Transverse colon (tissue), 4 donors: ENCODE data around the gene SLC7A1. TPM values are rescaled to one million over a fixed set of nuclear protein-coding genes. Genes with fewer than 3 reads are reported as not detected.
A peak's percentile ranks its signal among the peaks of the same experiment; 100 is the strongest.
"Not testable (repeated sequence)": the region's sequence is repeated elsewhere in the genome, so short reads cannot be mapped to it uniquely, and the experiment has no call there.

ENCODE experiments used
- DNase-seq: peaks from one replicate; pipeline ENCODE4 v3.0.0-alpha.2; 2019
- H3K27ac ChIP-seq, 4 donors: fragments of 200-600 bp; sonication (generic); 2 replicates each; pipeline ENCODE4 v1.5.1; 2016 to 2018; ENCODE audit warnings: inconsistent platforms in 4 of 4
- H3K27me3 ChIP-seq: fragments of 200-600 bp; sonication (generic); 2 replicates; pipeline ENCODE4 v1.5.1; 2017; ENCODE audit warnings: inconsistent platforms
- H3K36me3 ChIP-seq, 4 donors: fragments of 200-600 bp; sonication (generic); 2 replicates each; pipeline ENCODE4 v1.5.1; 2017 to 2019; ENCODE audit warnings: inconsistent platforms in 4 of 4
- H3K4me1 ChIP-seq, 4 donors: fragments of 200-600 bp; sonication (generic); 2 replicates each; pipeline ENCODE4 v1.5.1; 2017 to 2020; ENCODE audit warnings: inconsistent platforms in 4 of 4
- H3K4me3 ChIP-seq, 4 donors: fragments of 200-600 bp; sonication (generic); 1 replicate in 1 of 4; 2 replicates in 3 of 4; pipeline versions ENCODE4 v1.5.1 to v1.6.1; 2017 to 2019; ENCODE audit warnings: inconsistent platforms in 4 of 4
- H3K9me3 ChIP-seq, 2 donors: fragments of 200-600 bp; sonication (generic); 2 replicates each; pipeline ENCODE4 v1.5.1; 2017 to 2019; ENCODE audit warnings: inconsistent platforms in 2 of 2
- EP300 ChIP-seq: sonication (generic); formaldehyde crosslinking; IDR thresholded peaks from one replicate; pipeline ENCODE4 v1.6.1; 2017; ENCODE audit warnings: antibody characterized with exemption, low read depth
- POLR2A ChIP-seq: fragments of 450-650 bp; IDR thresholded peaks from one replicate; pipeline ENCODE4 v1.6.1; 2016; ENCODE audit warnings: antibody characterized with exemption, mild to moderate bottlenecking, moderate library complexity
- POLR2AphosphoS5 ChIP-seq, 3 donors: sonication (generic); formaldehyde crosslinking; IDR thresholded peaks; one replicate each; pipeline ENCODE4 v1.6.1; 2016; ENCODE audit warnings: antibody characterized with exemption in 3 of 3
- WGBS, 2 donors: methylation state at CpG; one replicate each; pipeline ENCODE4 v1.1.5; 2018; ENCODE audit warnings: low coverage in 1 of 2; 5-methylcytosine and 5-hydroxymethylcytosine counted together
- in situ Hi-C, 4 donors: fragments of 200-750 bp; cut with MboI; loops; one replicate each; pipeline versions ENCODE4 v1.15.0 to v1.15.1; 2017; ENCODE audit warnings: low sequenced_read_pairs in 3 of 4, low pct_ligation_motif_present in 1 of 4, low pct_unique_long_range_greater_than_20kb in 1 of 4
- intact Hi-C: fragments of 100-400 bp; cut with DNase I; formaldehyde crosslinking; loops from one replicate; pipeline ENCODE4 v1.15.1; 2023; ENCODE audit warnings: low total_unique reads
- total RNA-seq, 4 donors: library from RNA; depleted of rRNA; stranded (reverse); fragments of >200 nt; gene quantifications; one replicate each; pipeline ENCODE4 v1.1.0, GENCODE V29; 2016
- TF ChIP-seq, protein P1 (sequence below), 5 experiments: fragments of 200-600 bp in 3 of 5; fragments of 450-650 bp in 2 of 5; sonication (generic) in 3 of 5; IDR thresholded peaks; 1 replicate in 2 of 5; 2 replicates in 3 of 5; pipeline ENCODE4 v1.5.1; 2016 to 2017; ENCODE audit warnings: antibody characterized with exemption in 5 of 5, inconsistent platforms in 3 of 5, mild to moderate bottlenecking in 2 of 5, moderate library complexity in 1 of 5

The SLC7A1 gene
- 10 to 100 TPM; 10.8 to 21.4 (median 17.9) TPM for total RNA-seq

GRCh38 chr13:29595380-29596063 is at the start of gene SLC7A1:
Gene SLC7A1 (minus strand): TSS chr13:29595688. CDS start chr13:29536188, 59,500 bp downstream.
- Histone ChIP-seq H3K4me3 (peak within 1 kb of the TSS; percentile 83 to 98 (median 94)), H3K9me3 (no peaks in the 10 kb centered on the region), H3K27ac (peak within 1 kb of the TSS; percentile 91 to 97 (median 95)), H3K36me3 (no peaks in the 10 kb centered on the region), H3K27me3 (no peaks in the 10 kb centered on the region), H3K4me1 (peaks cover 3 to 19% (median 11%) of the 10 kb centered on the region in 4 donors)
- WGBS, 2 donors: 0% methylated on average over 28 of the region's 98 CpGs; no CpG with 5 or more reads in 1 of the 2 donors
- peak in 2 of 3 donors; percentile 10 to 21 for TF ChIP-seq POLR2AphosphoS5 (IDR thresholded peaks at IDR 0.05)
- TF ChIP-seq, protein P1, sequence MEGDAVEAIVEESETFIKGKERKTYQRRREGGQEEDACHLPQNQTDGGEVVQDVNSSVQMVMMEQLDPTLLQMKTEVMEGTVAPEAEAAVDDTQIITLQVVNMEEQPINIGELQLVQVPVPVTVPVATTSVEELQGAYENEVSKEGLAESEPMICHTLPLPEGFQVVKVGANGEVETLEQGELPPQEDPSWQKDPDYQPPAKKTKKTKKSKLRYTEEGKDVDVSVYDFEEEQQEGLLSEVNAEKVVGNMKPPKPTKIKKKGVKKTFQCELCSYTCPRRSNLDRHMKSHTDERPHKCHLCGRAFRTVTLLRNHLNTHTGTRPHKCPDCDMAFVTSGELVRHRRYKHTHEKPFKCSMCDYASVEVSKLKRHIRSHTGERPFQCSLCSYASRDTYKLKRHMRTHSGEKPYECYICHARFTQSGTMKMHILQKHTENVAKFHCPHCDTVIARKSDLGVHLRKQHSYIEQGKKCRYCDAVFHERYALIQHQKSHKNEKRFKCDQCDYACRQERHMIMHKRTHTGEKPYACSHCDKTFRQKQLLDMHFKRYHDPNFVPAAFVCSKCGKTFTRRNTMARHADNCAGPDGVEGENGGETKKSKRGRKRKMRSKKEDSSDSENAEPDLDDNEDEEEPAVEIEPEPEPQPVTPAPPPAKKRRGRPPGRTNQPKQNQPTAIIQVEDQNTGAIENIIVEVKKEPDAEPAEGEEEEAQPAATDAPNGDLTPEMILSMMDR (IDR thresholded peaks at IDR 0.05): no peak
- peak; percentile 85 for DNase-seq
- intact Hi-C loops: loop anchor here (10.0 kb wide), 3 partner anchors 81 to 519 kb away; partner anchors contain the start of gene UBL3
- in situ Hi-C loops: no loop called here

DNA sequence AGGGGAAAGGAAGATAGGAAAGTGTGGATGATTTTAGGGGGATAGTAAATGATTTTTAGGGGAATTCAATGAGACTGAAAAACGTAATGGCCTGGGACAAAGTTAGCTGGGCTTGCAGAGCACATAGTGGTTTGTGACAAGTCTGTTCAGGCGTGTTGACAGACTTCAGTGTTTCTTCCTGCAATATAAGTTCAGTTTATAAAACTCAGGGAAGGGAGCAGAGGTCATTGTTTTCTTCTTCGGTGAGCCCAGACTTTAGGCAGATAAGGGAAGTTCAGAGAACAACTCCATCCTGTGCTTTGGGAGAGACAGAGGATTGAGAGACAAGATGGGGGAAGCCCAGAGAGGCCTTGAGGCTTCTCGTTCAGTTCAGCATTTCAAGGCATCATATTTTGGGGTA is 45.2 kb upstream of the SLC7A1 start:
- intact Hi-C loops: no loop called here
- H3K36me3 ChIP-seq: no peaks in the 10 kb centered on the region
- 18 to 50% methylated on average over 3 to 4 of the region's 4 CpGs for WGBS, 2 donors
- TF ChIP-seq EP300 (no peak), POLR2A (no peak), POLR2AphosphoS5 (IDR thresholded peaks at IDR 0.05) (no peak)
- TF ChIP-seq, protein P1 (IDR thresholded peaks at IDR 0.05): no peak
- no peak for DNase-seq
- no peak overlapping the region for H3K4me3 ChIP-seq
- no peaks in the 10 kb centered on the region for H3K4me1 ChIP-seq
- no peaks in the 10 kb centered on the region for H3K27me3 ChIP-seq
- in situ Hi-C loops: no loop called here
- H3K9me3 ChIP-seq: no peaks in the 10 kb centered on the region
- H3K27ac ChIP-seq: no peak overlapping the region

GRCh38 chr13:29636831-29637230 is 41.3 kb upstream of the SLC7A1 start:
- DNase-seq, H3K27me3 ChIP-seq, H3K36me3 ChIP-seq, H3K27ac ChIP-seq, H3K4me1 ChIP-seq, H3K4me3 ChIP-seq, in situ Hi-C loops, H3K9me3 ChIP-seq, intact Hi-C loops: not testable (repeated sequence)
- WGBS, 2 donors: 95 to 100% methylated on average over 2 to 4 of the region's 4 CpGs

GRCh38 chr13:29624997-29625396 is 29.5 kb upstream of the SLC7A1 start:
- in situ Hi-C loops: no loop called here
- H3K27ac ChIP-seq: no peak overlapping the region
- 97% methylated on average over 5 of the region's 5 CpGs; no CpG with 5 or more reads in 1 of the 2 donors for WGBS, 2 donors

More at GRCh38 chr13:29624997-29625396, 29.5 kb upstream of the SLC7A1 start:
- TF ChIP-seq EP300: no peak
- TF ChIP-seq, protein P1 (IDR thresholded peaks at IDR 0.05): no peak
- no peak for TF ChIP-seq POLR2AphosphoS5 (IDR thresholded peaks at IDR 0.05)
- no peak for TF ChIP-seq POLR2A
- Histone ChIP-seq H3K27me3 (no peaks in the 10 kb centered on the region), H3K4me1 (no peaks in the 10 kb centered on the region), H3K9me3 (no peaks in the 10 kb centered on the region), H3K4me3 (no peak overlapping the region), H3K36me3 (no peaks in the 10 kb centered on the region)
- intact Hi-C loops: no loop called here
- DNase-seq: no peak
